Neural cell (in vitro differentiated cells): ENCODE data around the gene ZNF524. TPM values are rescaled to one million over a fixed set of nuclear protein-coding genes. Genes with fewer than 3 reads are reported as not detected.

Experiments
- H2AFZ ChIP-seq: fragments of 200-600, 300-800 bp; sonication (generic), shearing (Covaris generic); 2 replicates; pipeline ENCODE4 v1.6.0; 2014; ENCODE audit warnings: low read depth, mild to moderate bottlenecking, antibody characterized with exemption, low read length, moderate library complexity
- H3F3A ChIP-seq: fragments of 200-600 bp; shearing (Covaris generic); 2 replicates; pipeline ENCODE4 v1.6.1; 2016; ENCODE audit warnings: mild to moderate bottlenecking, moderate library complexity, mixed read lengths, antibody characterized with exemption, low read length; ENCODE audit not compliant: insufficient read depth, poor library complexity, severe bottlenecking
- H3K27ac ChIP-seq: fragments of 200-600, 300-800 bp; sonication (generic), shearing (Covaris generic); 2 replicates; pipeline ENCODE4 v1.5.1; 2014; ENCODE audit warnings: mild to moderate bottlenecking, low read length, moderate library complexity
- H3K27me3 ChIP-seq: fragments of 300-800, 200-600 bp; sonication (generic), shearing (Covaris generic); 2 replicates; pipeline ENCODE4 v1.6.0; 2014; ENCODE audit warnings: mild to moderate bottlenecking, low read depth, low read length, moderate library complexity; ENCODE audit not compliant: insufficient read depth
- H3K36me3 ChIP-seq: fragments of 300-800, 200-600 bp; sonication (generic), shearing (Covaris generic); 2 replicates; pipeline ENCODE4 v1.5.1; 2014; ENCODE audit warnings: mild to moderate bottlenecking, antibody characterized with exemption, low read length, moderate library complexity; ENCODE audit not compliant: insufficient read depth
- H3K4me2 ChIP-seq: fragments of 300-800, 200-600 bp; sonication (generic), shearing (Covaris generic); 2 replicates; pipeline ENCODE4 v1.6.0; 2014; ENCODE audit warnings: mild to moderate bottlenecking, low read length
- H3K4me3 ChIP-seq: fragments of 300-800, 200-600 bp; sonication (generic), shearing (Covaris generic); 2 replicates; pipeline ENCODE4 v1.5.1; 2014; ENCODE audit warnings: mild to moderate bottlenecking, low read length, moderate library complexity
- H3K79me2 ChIP-seq: fragments of 200-600 bp; shearing (Covaris generic); replicated peaks from 2 replicates; pipeline ENCODE4 v1.6.0; 2014; ENCODE audit warnings: mild to moderate bottlenecking, low read length, moderate library complexity; ENCODE audit not compliant: insufficient read depth
- H3K9ac ChIP-seq: fragments of 300-800, 200-600 bp; sonication (generic), shearing (Covaris generic); 2 replicates; pipeline ENCODE4 v1.6.1; 2016; ENCODE audit warnings: mild to moderate bottlenecking, low read length, mixed read lengths
- H3K9me2 ChIP-seq: fragments of 200-600 bp; shearing (Covaris generic); 2 replicates; pipeline ENCODE4 v1.6.1; 2016; ENCODE audit warnings: mild to moderate bottlenecking, low read length, mixed read lengths; ENCODE audit not compliant: insufficient read depth
- H3K9me3 ChIP-seq: fragments of 200-600, 300-800 bp; sonication (generic), shearing (Covaris generic); 2 replicates; pipeline ENCODE4 v1.6.1; 2016; ENCODE audit warnings: mild to moderate bottlenecking, mixed run types, low read length, moderate library complexity, mixed read lengths
- H4K20me1 ChIP-seq: fragments of 200-600 bp; shearing (Covaris generic); 2 replicates; pipeline ENCODE4 v1.6.1; 2016; ENCODE audit warnings: mild to moderate bottlenecking, mixed run types; ENCODE audit not compliant: insufficient read depth
- EP300 ChIP-seq: fragments of 450-650 bp; conservative IDR thresholded peaks from 2 replicates; pipeline ENCODE4 v1.6.1; 2014; ENCODE audit warnings: antibody characterized with exemption, mild to moderate bottlenecking, moderate library complexity; ENCODE audit not compliant: poor library complexity, severe bottlenecking
- EZH2 ChIP-seq: fragments of 200-600, 300-800 bp; shearing (Covaris generic), sonication (generic); IDR thresholded peaks from 2 replicates; pipeline ENCODE4 v1.6.1; 2014; ENCODE audit warnings: antibody characterized with exemption, low read length, borderline replicate concordance, mild to moderate bottlenecking; ENCODE audit not compliant: insufficient read depth, poor library complexity, severe bottlenecking
- MXI1 ChIP-seq: fragments of 450-650 bp; conservative IDR thresholded peaks from 2 replicates; pipeline ENCODE4 v1.6.1; 2014; ENCODE audit warnings: antibody characterized with exemption, mild to moderate bottlenecking; ENCODE audit not compliant: poor library complexity, severe bottlenecking
- POLR2AphosphoS5 ChIP-seq: IDR thresholded peaks from 2 replicates; pipeline ENCODE4 v1.6.1; 2012
- RAD21 ChIP-seq: fragments of 450-650 bp; conservative IDR thresholded peaks from 2 replicates; pipeline ENCODE4 v1.6.1; 2014; ENCODE audit warnings: antibody characterized with exemption, mild to moderate bottlenecking, moderate library complexity
- SMC3 ChIP-seq: fragments of 450-650 bp; conservative IDR thresholded peaks from 2 replicates; pipeline ENCODE4 v1.6.1; 2014; ENCODE audit warnings: antibody characterized with exemption, mild to moderate bottlenecking, moderate library complexity; ENCODE audit not compliant: poor library complexity
- TAF1 ChIP-seq: IDR thresholded peaks from 2 replicates; pipeline ENCODE4 v1.6.1; 2012; ENCODE audit warnings: low read depth
- polyA plus RNA-seq: library from polyadenylated mRNA; depleted of rRNA; stranded (reverse); fragments of >200 nt; gene quantifications from 2 replicates; pipeline ENCODE4 v1.2.3, GENCODE V29; 2014
- TF ChIP-seq, protein P1 (sequence below): IDR thresholded peaks from 2 replicates; pipeline ENCODE4 v1.6.1; 2012; ENCODE audit warnings: borderline replicate concordance
- TF ChIP-seq, protein P2 (sequence below): fragments of 450-650 bp; IDR thresholded peaks from 2 replicates; pipeline ENCODE4 v1.5.1; 2014; ENCODE audit warnings: antibody characterized with exemption, mild to moderate bottlenecking, moderate library complexity; ENCODE audit not compliant: poor library complexity, severe bottlenecking

ZNF524 gene
- polyA plus RNA-seq, 1 donor from 2014 or later = 3.2 TPM

GRCh38 chr19:55617426-55617825, 17.3 kb downstream of the ZNF524 start:
- TF ChIP-seq TAF1 = no peak
- TF ChIP-seq, protein P1, sequence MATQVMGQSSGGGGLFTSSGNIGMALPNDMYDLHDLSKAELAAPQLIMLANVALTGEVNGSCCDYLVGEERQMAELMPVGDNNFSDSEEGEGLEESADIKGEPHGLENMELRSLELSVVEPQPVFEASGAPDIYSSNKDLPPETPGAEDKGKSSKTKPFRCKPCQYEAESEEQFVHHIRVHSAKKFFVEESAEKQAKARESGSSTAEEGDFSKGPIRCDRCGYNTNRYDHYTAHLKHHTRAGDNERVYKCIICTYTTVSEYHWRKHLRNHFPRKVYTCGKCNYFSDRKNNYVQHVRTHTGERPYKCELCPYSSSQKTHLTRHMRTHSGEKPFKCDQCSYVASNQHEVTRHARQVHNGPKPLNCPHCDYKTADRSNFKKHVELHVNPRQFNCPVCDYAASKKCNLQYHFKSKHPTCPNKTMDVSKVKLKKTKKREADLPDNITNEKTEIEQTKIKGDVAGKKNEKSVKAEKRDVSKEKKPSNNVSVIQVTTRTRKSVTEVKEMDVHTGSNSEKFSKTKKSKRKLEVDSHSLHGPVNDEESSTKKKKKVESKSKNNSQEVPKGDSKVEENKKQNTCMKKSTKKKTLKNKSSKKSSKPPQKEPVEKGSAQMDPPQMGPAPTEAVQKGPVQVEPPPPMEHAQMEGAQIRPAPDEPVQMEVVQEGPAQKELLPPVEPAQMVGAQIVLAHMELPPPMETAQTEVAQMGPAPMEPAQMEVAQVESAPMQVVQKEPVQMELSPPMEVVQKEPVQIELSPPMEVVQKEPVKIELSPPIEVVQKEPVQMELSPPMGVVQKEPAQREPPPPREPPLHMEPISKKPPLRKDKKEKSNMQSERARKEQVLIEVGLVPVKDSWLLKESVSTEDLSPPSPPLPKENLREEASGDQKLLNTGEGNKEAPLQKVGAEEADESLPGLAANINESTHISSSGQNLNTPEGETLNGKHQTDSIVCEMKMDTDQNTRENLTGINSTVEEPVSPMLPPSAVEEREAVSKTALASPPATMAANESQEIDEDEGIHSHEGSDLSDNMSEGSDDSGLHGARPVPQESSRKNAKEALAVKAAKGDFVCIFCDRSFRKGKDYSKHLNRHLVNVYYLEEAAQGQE = no peak
- TF ChIP-seq EP300 = no peak
- TF ChIP-seq RAD21 = no peak
- no peak for TF ChIP-seq POLR2AphosphoS5
- TF ChIP-seq MXI1 = no peak
- TF ChIP-seq, protein P2, sequence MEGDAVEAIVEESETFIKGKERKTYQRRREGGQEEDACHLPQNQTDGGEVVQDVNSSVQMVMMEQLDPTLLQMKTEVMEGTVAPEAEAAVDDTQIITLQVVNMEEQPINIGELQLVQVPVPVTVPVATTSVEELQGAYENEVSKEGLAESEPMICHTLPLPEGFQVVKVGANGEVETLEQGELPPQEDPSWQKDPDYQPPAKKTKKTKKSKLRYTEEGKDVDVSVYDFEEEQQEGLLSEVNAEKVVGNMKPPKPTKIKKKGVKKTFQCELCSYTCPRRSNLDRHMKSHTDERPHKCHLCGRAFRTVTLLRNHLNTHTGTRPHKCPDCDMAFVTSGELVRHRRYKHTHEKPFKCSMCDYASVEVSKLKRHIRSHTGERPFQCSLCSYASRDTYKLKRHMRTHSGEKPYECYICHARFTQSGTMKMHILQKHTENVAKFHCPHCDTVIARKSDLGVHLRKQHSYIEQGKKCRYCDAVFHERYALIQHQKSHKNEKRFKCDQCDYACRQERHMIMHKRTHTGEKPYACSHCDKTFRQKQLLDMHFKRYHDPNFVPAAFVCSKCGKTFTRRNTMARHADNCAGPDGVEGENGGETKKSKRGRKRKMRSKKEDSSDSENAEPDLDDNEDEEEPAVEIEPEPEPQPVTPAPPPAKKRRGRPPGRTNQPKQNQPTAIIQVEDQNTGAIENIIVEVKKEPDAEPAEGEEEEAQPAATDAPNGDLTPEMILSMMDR = no peak
- no peak for TF ChIP-seq EZH2
- TF ChIP-seq SMC3 = no peak
- H3K79me2 ChIP-seq = no peaks in the 10 kb centered on the region
- H2AFZ ChIP-seq = no peak overlapping the region
- H3K9me3 ChIP-seq = no peaks in the 10 kb centered on the region
- no peaks in the 10 kb centered on the region for H3K9me2 ChIP-seq
- no peaks in the 10 kb centered on the region for H4K20me1 ChIP-seq
- no peaks in the 10 kb centered on the region for H3K27me3 ChIP-seq
- no peak overlapping the region for H3K27ac ChIP-seq
- H3K9ac ChIP-seq = no peak overlapping the region
- H3K4me3 ChIP-seq = no peak overlapping the region
- H3K4me2 ChIP-seq = no peak overlapping the region
- no peaks in the 10 kb centered on the region for H3F3A ChIP-seq
- no peaks in the 10 kb centered on the region for H3K36me3 ChIP-seq

GRCh38 chr19:55618426-55618825, 18.3 kb downstream of the ZNF524 start:
- Histone ChIP-seq H3K36me3 (no peaks in the 10 kb centered on the region), H3K27ac (no peak overlapping the region), H2AFZ (no peak overlapping the region), H3K9ac (no peak overlapping the region), H3K9me3 (no peaks in the 10 kb centered on the region), H3F3A (no peaks in the 10 kb centered on the region), H3K79me2 (peaks cover 3% of the 10 kb centered on the region), H4K20me1 (no peaks in the 10 kb centered on the region), H3K4me3 (no peak overlapping the region), H3K4me2 (no peak overlapping the region), H3K9me2 (no peaks in the 10 kb centered on the region), H3K27me3 (no peaks in the 10 kb centered on the region)
- TF ChIP-seq EP300 (no peak), TAF1 (no peak), EZH2 (no peak), MXI1 (no peak), SMC3 (no peak), RAD21 (no peak), POLR2AphosphoS5 (no peak)
- TF ChIP-seq, protein P2 = no peak
- TF ChIP-seq, protein P1 = no peak
